ENCODE measurements around the gene SMIM13. TPM values are rescaled to one million over a fixed set of nuclear protein-coding genes. Genes with fewer than 3 reads are reported as not detected.
A peak's percentile ranks its signal among the peaks of the same experiment; 100 is the strongest.

Gene SMIM13
- total RNA-seq, 1 experiment from 2014 or later: 22.2 TPM

DNA sequence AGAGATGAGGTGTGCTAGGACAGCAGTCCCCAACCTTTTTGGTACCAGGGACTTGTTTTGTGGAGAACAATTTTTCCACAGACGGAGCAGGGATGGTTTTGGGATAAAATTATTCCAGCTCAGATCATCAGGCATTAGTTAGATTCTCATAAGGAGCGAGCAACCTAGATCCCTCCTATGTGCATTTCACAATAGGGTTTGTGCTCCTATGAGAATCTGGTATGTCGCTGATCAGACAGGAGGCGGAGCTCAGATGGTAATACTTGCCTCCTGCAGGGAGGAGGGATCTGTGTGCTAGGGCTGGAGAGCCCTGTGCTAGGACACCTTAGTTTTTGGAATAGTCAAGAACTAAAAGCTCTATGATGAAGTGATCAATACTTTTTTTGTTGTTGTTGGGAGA, 2.5 kb downstream of the SMIM13 start:
- Histone ChIP-seq H3K4me2 (peak overlapping the region; percentile 95), H3K4me1 (replicated peaks; ENCODE audit: insufficient read depth) (0 out of 2 replicates have a peak, but pooled peaks cover 8% of the 10 kb centered on the region), H3K79me2 (ENCODE audit: low read depth) (peaks cover 66% of the 10 kb centered on the region), H3K9me2 (ENCODE audit: insufficient read depth) (no peaks in the 10 kb centered on the region), H3K9me3 (ENCODE audit: insufficient read depth, low read depth) (no peaks in the 10 kb centered on the region), H3F3A (ENCODE audit: insufficient read depth, low read depth) (0 out of 2 replicates have a peak, but pooled peaks cover 6% of the 10 kb centered on the region), H2AFZ (no peak overlapping the region), H3K36me3 (ENCODE audit: low read depth) (no peaks in the 10 kb centered on the region), H3K27me3 (ENCODE audit: insufficient read depth, low read depth) (no peaks in the 10 kb centered on the region), H4K20me1 (ENCODE audit: insufficient read depth) (no peaks in the 10 kb centered on the region), H3K4me3 (peak overlapping the region; percentile 76; the same call in 1 of the 2 replicates), H3K27ac (no peak overlapping the region)
- no TSS peak for BruUV-seq (replicated peaks)
- intact Hi-C loops (cut with micrococcal nuclease; ENCODE audit: unreplicated experiment): no loop called here
- peak; percentile 57 to 59 for DNase-seq
- CTCF ChIA-PET: interaction anchor here (0.6 to 1.2 kb wide), 4 partner anchors 12 to 1192 kb away, joined by 3 to 5 read pairs (median 4); partner anchors contain the start of gene TFAP2A
- no peak for TF ChIP-seq EZH2 (IDR thresholded peaks at IDR 0.05; ENCODE audit: low read depth)
- TF ChIP-seq, protein P1, sequence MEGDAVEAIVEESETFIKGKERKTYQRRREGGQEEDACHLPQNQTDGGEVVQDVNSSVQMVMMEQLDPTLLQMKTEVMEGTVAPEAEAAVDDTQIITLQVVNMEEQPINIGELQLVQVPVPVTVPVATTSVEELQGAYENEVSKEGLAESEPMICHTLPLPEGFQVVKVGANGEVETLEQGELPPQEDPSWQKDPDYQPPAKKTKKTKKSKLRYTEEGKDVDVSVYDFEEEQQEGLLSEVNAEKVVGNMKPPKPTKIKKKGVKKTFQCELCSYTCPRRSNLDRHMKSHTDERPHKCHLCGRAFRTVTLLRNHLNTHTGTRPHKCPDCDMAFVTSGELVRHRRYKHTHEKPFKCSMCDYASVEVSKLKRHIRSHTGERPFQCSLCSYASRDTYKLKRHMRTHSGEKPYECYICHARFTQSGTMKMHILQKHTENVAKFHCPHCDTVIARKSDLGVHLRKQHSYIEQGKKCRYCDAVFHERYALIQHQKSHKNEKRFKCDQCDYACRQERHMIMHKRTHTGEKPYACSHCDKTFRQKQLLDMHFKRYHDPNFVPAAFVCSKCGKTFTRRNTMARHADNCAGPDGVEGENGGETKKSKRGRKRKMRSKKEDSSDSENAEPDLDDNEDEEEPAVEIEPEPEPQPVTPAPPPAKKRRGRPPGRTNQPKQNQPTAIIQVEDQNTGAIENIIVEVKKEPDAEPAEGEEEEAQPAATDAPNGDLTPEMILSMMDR (conservative IDR thresholded peaks at IDR 0.05): no peak
- POLR2A ChIA-PET (ENCODE audit: unreplicated experiment): interaction anchor here (0.5 to 0.7 kb wide), 3 partner anchors 20 to 120 kb away, joined by 3 to 14 read pairs (median 5); no protein-coding TSS in a partner anchor

DNA sequence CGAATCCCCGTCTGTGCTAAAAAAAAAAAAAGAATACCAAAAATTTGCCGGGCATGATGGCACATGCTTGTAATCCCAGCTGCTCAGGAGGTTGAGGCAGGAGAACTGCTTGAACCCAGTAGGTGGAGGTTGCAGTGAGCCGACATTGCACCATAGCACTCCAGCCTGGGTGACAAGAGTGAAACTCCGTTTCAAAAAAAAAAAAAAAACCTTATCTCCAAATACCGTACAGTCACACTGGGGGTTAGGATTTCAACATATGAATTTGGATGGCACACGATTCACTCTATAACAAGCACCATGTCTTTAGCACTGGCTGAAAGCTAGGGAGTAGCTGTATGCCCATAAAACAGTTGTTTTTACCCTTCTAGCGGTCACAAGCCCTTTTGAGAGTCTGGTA, 3.8 kb downstream of the SMIM13 start:
- H3K36me3 ChIP-seq (ENCODE audit: low read depth): no peaks in the 10 kb centered on the region
- ChIA-PET CTCF (no interaction called here), POLR2A (ENCODE audit: unreplicated experiment) (no interaction called here)
- no peaks in the 10 kb centered on the region for H4K20me1 ChIP-seq (ENCODE audit: insufficient read depth)
- no peak overlapping the region for H3K4me2 ChIP-seq
- DNase-seq: no peak
- H3K27me3 ChIP-seq (ENCODE audit: insufficient read depth, low read depth): no peaks in the 10 kb centered on the region
- intact Hi-C loops (cut with micrococcal nuclease; ENCODE audit: unreplicated experiment): no loop called here
- no peak overlapping the region for H3K4me3 ChIP-seq
- 0 out of 2 replicates have a peak, but pooled peaks cover 8% of the 10 kb centered on the region for H3K4me1 ChIP-seq (replicated peaks; ENCODE audit: insufficient read depth)
- BruUV-seq (replicated peaks): no TSS peak
- no peak for TF ChIP-seq EZH2 (IDR thresholded peaks at IDR 0.05; ENCODE audit: low read depth)
- TF ChIP-seq, protein P1 (conservative IDR thresholded peaks at IDR 0.05): no peak
- no peak overlapping the region for H2AFZ ChIP-seq
- peaks cover 78% of the 10 kb centered on the region for H3K79me2 ChIP-seq (ENCODE audit: low read depth)
- 0 out of 2 replicates have a peak, but pooled peaks cover 6% of the 10 kb centered on the region for H3F3A ChIP-seq (ENCODE audit: insufficient read depth, low read depth)
- no peaks in the 10 kb centered on the region for H3K9me2 ChIP-seq (ENCODE audit: insufficient read depth)
- H3K9me3 ChIP-seq (ENCODE audit: insufficient read depth, low read depth): no peaks in the 10 kb centered on the region
- H3K27ac ChIP-seq: no peak overlapping the region

DNA sequence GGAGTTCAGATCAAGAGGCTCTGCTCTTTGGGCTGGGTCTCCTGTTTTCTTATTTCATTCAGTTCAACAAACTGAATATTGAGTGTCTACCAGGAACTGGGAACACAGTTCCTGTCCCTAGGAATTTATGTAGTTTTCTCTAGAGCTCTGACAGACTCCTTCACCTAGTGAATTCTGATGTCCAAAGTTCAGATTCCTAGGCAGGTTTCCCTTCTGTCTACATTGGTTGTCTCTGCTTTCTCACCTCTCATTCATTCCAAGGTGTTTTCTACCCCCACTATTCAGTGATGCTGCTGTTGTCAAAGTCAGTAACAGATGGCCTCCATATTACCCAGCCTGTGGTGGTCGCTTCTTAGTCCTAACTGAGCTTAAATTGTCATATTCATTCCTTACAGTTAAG, 4.4 kb downstream of the SMIM13 start:
- Histone ChIP-seq H3F3A (ENCODE audit: insufficient read depth, low read depth) (0 out of 2 replicates have a peak, but pooled peaks cover 3% of the 10 kb centered on the region), H3K79me2 (ENCODE audit: low read depth) (peaks cover 83% of the 10 kb centered on the region), H2AFZ (no peak overlapping the region), H3K27me3 (ENCODE audit: insufficient read depth, low read depth) (no peaks in the 10 kb centered on the region), H3K9me3 (ENCODE audit: insufficient read depth, low read depth) (no peaks in the 10 kb centered on the region), H3K9me2 (ENCODE audit: insufficient read depth) (no peaks in the 10 kb centered on the region), H3K36me3 (ENCODE audit: low read depth) (no peaks in the 10 kb centered on the region), H3K27ac (no peak overlapping the region), H3K4me3 (no peak overlapping the region), H3K4me2 (no peak overlapping the region), H3K4me1 (replicated peaks; ENCODE audit: insufficient read depth) (0 out of 2 replicates have a peak, but pooled peaks cover 8% of the 10 kb centered on the region), H4K20me1 (ENCODE audit: insufficient read depth) (no peaks in the 10 kb centered on the region)
- TF ChIP-seq, protein P1 (conservative IDR thresholded peaks at IDR 0.05): no peak
- no peak for TF ChIP-seq EZH2 (IDR thresholded peaks at IDR 0.05; ENCODE audit: low read depth)
- ChIA-PET CTCF (no interaction called here), POLR2A (ENCODE audit: unreplicated experiment) (no interaction called here)
- intact Hi-C loops (cut with micrococcal nuclease; ENCODE audit: unreplicated experiment): no loop called here
- no TSS peak for BruUV-seq (replicated peaks)
- DNase-seq: no peak

All from PC-9 (cell line).